GM21528 (cell line): ENCODE measurements around the gene GALNT10.
A peak's percentile ranks its signal among the peaks of the same experiment; 100 is the strongest.

Source experiments
- ATAC-seq: cut with Tn5 transposase; IDR thresholded peaks from one replicate; pipeline ENCODE4 v1.9.1; 2021; ENCODE audit warnings: mild to moderate bottlenecking, moderate library complexity; ENCODE audit not compliant: unreplicated experiment, low FRiP score

GALNT10 gene

DNA sequence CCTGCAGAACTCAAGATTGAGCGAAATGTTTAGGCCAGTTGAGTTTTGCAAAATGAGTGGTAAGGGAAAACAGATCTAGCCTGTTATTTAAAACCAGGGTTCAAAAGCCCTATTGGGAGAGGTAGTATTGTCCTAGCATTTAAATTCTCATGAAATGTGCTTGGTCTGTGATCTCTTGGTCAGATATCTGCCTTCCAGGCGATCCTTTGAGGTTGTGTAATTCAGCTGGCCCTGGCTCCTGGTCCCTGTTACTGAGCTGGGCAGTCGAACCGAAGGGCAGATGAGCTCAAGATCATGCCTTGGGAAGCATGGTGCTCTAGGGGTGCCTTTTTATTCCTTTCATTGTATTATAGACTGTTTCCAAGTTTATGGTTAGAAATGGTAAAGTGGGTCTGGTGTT, 269.6 kb downstream of the GALNT10 start:
- ATAC-seq = no peak

GRCh38 chr5:154461531-154461930, 271.0 kb downstream of the GALNT10 start:
- no peak for ATAC-seq

DNA sequence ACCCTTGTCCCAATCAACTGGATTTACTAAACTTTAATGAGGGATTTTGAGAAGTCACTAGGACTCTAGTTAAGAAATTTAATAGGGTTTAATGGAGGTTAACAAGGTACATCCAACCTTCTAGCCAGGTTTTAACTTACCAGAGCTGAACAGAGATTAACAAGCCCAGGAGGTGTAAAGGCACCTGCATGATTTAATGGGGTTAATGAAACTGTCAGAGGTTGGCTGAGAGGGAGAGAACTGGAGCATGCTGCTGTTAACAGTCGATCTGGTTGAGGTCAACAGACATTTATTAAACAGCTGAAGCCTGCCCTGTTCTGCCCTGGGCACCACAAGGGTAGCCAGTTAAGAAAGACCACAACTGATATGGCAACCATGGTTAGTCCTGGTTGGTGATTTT, 273.9 kb downstream of the GALNT10 start:
- ATAC-seq = no peak

DNA sequence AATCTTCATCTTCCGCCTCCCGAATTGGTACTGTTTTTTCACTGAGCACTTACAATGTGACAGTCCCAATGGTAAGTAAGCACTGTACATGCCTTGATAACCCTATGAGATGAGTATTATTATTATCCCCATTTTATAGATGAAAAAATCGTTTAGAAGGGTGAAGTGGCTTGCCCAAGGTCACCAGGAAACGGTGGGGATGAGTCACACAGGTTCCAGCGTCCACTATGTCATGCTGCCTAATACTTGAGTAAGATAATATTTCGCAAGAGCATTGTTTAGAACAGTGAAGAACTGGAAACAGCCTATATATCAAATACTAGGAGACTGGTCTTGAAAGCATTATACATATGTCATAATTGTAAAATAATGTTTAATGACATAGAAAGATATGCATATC, 274.6 kb downstream of the GALNT10 start:
- ATAC-seq = no peak

DNA sequence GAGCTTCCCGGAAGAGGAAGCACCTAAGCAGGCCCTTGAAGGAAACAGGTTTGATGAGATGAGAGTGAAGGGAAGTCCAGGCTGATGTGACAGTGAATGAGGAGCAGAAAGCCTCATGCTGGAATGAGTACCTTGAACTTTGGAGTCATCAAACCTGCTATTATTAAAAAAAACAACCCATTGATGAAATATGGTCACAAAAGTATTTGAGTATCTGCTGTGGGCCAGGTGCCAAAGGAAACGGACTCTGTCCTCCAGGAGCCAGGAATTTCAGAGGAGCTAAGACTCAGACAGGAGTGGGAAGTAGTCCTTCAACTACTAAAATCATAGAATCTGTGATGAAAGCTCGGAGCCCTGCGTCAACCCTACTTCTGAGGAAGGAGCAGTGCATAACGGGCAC, 275.6 kb downstream of the GALNT10 start:
- ATAC-seq = no peak

GRCh38 chr5:154466671-154467070, 276.1 kb downstream of the GALNT10 start:
- no peak for ATAC-seq

- peak; percentile 84 for ATAC-seq
Observed at GRCh38 chr5:154467655-154468354, 277.3 kb downstream of the GALNT10 start.

DNA sequence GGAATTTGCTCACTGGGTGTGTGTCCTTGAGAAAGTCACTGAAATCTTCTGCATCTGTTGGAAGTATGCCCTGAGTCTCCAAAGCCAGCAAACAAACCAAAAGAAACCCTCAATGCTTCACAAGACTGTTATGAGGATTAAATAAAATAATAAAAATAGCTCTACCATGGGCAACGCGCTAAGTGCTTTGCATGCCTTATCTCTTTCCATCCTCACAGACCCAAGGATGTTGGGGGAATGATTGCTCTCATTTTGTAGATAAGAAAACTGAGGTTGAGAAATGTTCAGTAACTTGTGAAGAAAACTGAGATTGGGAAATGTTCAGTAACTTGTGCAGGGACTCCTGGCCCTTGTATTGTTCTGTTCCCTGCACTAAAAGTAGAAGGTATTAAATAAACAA, 279.6 kb downstream of the GALNT10 start:
- ATAC-seq = no peak
